ENCODE data around the gene CACNA1C.
"Not testable (repeated sequence)": the region's sequence is repeated elsewhere in the genome, so short reads cannot be mapped to it uniquely, and the experiment has no call there.

Gene CACNA1C

DNA sequence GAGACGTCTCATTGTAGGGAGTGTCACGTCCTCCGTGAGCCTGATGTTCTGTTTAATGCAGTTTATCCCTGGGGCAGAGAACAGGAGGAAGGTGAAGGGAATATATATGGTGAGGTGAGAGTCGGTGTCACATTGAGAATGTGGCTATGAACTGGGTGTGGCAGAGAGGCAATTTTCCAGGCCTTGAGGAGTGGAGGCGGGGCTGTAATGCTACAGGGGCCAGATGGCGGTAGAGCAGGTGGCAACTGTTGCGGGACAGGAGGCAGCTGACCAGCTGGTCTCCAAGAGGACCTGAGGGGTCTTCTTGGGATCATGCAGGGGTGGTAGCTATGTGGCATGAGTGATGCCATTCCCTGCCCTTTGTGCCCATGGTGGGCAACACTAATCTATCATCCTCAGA is 59.6 kb downstream of the CACNA1C start:
- DNase-seq (ENCODE audit: low read depth) = no peak

DNA sequence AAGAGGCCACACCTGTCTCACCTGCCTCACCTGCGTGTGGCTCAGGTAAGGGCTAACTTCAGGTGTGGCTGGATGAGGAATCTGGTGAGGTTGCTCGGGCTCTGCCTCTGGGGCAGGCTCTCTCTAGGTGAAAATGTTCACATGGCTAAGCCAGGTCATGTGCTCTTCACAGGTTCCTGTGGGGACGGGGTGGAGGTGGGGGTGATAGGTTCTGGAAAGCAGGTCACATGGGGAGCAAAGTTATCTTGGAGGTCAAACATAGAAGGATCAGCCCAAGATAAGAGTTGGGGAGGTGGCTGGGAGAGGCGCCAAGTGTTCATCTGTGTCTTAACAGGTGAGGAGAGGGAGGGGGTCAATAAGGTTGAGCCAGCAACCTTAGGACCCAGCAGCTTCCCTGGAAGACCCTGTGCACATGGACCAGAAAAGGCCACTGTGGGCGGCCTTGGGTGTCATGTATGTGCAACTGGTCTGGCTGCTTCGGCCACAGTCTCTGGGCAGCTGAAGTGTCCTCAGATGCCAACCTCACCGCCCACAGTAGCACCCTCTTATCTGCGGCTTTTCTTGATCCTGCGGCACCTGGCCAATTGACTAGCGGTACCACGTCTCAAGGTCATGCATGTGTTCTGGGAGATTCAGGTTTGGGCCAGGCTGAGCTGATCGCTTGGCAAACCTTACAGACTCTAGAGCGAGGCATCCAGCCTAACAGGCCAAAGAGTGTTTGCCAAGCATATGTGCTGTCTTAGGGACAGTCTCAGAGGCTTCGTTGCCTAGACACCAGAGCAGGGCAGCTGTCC is 60.5 kb downstream of the CACNA1C start:
- DNase-seq (ENCODE audit: low read depth) = no peak

DNA sequence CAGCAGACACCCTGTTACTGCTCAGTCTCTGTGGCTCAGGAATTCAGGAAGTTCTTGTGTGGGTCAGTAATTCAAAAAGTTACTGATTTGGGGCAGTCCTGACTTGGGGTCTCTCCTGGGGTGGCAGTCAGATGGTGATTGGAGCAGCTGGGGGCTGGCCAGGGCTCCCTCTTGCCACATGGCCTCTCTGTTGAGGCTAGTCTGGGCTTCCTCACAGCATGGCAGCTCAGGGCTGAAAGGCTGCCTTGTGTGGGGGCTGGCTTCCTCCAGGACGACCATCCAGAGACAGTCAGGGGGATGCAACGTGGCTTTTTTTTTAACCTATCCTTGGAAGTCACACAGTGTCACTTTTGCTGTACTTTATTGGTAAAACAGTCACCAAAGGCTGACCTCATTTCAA is 61.3 kb downstream of the CACNA1C start:
- no peak for DNase-seq (ENCODE audit: low read depth)

DNA sequence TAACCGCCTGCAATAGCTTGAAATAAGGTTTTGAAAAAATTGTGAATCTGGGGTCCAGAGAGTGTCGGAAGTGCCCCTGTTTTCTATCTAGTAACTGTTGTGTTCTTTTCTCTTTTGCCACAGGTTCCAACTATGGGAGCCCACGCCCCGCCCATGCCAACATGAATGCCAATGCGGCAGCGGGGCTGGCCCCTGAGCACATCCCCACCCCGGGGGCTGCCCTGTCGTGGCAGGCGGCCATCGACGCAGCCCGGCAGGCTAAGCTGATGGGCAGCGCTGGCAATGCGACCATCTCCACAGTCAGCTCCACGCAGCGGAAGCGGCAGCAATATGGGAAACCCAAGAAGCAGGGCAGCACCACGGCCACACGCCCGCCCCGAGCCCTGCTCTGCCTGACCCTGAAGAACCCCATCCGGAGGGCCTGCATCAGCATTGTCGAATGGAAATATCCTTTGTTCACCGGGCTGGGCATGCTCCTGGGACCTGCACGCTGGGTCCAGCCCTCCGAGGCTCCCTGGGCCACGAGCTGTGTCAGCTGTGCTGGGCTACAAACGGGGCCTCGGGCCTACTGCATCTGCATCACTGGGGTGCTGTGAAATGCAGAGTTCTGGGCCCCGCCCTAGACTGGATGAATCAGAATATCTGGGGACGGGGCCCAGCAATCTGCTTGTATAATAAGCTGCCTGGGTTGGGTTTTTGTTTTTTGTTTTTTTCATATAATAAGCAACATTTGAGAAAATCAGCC is 62.5 kb downstream of the CACNA1C start:
- DNase-seq (ENCODE audit: low read depth) = no peak

DNA sequence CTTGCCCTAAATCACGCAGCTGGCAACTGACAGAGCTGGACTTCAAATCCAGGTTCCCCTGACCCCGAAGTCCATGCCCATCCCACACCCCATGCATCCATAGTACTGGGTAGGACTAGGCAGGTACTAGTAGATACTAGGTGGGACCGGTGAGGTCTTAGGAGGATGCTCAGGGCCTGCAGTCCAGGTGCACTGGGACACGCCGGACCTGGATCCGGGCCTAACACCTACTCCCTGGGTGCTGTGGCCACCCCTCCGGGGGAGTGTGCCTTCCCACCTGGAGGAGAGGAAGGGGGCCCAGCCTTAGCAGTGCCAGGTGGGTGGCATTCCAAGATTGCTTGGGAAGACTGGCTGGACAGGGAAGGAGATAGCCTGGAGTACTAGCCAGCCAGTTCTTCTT is 64.8 kb downstream of the CACNA1C start:
- DNase-seq (ENCODE audit: low read depth) = no peak

DNA sequence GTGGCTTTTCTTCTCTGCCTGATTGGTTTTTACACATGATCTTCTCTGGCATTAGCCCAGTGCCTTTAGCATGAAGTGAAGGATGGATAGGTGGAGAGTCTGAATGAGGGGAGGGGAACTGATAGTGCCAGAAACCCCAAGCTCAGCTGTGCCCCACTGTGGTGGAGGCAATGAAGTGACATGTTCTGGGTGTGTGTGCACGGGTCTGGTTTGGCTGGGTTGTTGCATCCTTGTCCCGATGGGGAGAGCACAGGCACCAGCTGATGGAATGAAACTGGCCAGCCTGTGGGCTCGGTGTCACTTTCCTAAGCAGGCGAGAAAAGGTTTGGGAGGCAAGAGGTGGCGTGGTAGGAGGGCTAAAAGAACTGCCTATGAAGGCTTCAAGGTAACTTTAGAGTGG is 65.3 kb downstream of the CACNA1C start:
- no peak for DNase-seq (ENCODE audit: low read depth)

DNA sequence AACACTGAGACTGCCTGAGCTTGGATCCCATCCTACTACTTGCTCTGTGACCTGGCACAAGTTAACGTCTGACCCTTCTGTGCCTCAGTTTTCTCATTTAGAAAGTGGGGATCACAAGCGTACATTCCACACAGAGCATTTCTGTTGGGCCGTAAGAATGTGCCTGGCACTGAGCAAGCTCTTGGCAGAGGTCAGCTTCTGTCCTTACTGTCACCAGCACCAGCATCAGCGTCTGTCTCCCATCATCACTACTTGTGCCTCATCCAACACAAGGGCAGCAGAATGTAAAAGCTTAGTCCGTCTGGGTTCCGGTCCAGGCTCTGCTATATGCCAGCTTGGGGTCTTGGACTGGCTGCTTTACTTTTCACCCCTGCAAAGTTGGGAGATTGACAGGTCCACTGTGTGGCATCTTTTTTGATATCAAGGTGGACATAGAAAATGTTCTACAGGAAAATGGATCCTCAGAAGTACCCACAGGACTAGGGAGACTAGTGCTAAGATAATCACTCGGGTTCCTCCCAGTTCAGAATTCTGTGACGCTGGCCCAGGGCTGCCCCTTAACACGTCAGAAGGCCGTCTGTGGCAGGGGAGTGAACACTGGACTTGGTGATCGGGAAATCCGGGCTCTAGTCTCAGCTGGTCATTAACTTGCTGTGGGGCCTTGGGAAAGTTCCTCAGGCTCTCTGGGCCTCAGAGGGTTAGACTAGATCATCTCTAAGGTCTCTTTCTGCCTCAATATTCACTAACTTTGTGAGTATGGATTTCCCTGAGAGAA is 65.9 kb downstream of the CACNA1C start:
- no peak for DNase-seq (ENCODE audit: low read depth)

DNA sequence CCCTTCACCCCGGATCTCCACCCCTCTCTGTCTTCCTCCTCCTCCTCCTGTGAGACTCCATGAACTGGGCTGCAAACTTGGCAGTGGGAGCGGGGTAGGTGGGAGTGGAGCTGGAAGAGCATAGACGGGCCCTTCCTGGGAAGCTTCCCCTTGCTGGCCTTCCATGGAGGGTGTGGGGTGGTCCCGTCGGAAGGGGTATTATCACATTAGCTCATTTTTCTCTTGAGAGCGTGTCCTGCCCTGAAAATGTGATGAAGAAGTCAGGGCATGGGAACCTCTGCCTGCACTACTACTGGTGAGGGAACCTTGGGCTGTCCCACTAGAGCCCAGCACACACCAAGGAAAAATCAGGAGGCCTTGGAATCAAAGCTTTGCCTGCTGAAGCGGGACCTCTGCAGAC is 66.5 kb downstream of the CACNA1C start:
- no peak for DNase-seq (ENCODE audit: low read depth)

DNA sequence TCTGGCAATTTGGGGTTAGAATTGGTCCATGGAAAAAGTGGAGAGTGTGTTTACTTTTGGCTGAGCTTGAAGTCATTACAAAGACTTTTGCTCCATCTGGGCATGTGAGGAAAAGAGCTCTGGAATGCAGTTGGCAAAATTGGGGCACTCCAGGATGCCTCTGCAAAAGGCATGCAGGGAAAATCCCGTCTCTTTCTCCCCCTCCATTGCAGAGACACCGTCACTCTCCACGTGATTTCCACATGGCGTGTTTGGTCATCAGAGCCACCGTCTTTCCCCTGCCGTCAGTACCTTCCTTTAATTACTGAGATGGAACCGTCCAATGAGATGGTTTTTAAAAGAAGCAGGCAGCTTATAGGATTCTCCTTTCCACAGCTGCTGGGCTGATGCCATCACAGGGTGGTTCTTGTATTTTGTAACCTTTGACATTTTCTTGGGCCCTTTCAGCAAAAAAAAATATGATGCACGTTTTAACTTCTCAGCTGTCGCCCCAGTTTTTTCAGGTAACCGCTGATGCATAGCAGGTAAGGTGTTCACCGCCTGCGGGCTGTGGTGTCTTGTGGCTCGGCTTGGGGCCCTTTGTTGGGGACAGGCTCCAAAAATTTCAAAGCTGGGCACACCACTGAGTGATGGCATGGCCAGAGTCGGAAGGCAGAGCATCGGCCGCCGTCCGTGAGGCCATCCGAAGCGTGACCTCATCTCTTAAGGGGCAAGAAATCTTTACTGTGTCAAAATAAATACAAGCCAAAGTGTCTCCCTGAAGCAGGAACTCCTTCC is 68.4 kb downstream of the CACNA1C start:
- DNase-seq (ENCODE audit: low read depth) = no peak

DNA sequence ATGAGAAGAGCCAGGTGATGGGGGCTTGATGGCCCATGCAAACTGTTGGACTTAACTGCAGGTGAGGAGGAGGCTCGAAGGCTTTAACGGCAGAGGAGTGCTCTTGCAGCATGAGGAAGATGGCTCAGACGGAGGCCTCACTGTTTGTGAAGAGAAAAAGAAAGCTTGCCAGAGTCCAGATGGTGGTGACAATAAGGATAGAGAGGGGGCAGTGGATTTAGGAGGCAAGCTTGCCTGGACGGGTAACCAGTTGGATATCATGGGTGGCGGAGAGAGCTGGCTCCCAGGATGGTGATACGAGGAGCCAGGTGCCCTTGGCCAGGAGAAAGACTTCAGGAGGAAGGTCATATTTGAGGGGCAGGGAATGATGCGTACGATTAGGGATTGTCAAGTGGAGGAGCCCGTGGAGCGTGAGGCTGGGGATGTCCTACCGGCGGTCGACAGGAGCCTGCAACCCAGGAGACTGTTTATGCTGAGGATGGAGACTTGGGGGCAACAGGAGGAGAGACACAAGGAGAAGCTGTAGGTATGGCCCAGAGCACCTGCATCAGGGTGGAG is 71.8 kb downstream of the CACNA1C start:
- no peak for DNase-seq (ENCODE audit: low read depth)

DNA sequence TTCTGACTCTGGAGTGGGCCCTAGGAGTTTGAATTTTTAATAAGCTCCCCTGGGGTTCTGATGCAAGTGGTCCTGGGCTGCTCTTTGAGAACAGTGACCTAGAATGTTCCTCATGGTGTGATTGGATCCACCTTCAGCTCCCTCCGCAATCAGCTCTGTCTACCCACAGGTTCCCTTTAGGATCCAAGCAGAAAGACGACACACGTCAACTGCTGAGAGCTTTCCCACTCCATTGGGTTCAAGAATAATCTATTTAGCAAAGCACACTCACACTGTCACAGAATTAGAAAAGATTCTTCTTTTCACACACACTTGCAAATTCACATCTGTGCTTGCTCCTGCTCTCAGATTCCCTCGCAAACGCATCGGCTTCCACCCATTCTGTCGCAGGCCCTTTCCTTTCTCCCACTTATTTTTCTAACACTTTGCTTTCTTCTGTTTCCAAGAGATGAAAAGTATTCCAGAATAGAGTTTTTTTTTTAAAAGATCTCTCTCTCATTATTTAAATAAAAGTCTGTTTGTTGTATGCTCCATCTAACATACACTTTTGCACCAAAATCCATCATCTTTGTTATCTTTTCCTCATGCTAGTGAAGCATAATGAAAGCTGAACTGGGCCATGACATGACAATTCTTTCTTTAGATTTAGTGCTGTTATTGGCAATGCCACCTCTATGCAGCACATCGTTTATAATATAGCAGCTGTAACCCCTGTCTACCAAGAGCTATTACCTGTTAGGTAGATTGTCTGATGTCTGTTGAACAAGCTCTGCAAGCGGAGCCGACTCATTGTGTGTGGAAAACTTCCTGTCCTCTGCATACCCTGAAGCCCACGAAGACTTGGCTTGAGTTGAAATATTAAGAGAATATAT is 73.1 kb downstream of the CACNA1C start:
- DNase-seq (ENCODE audit: low read depth) = no peak

DNA sequence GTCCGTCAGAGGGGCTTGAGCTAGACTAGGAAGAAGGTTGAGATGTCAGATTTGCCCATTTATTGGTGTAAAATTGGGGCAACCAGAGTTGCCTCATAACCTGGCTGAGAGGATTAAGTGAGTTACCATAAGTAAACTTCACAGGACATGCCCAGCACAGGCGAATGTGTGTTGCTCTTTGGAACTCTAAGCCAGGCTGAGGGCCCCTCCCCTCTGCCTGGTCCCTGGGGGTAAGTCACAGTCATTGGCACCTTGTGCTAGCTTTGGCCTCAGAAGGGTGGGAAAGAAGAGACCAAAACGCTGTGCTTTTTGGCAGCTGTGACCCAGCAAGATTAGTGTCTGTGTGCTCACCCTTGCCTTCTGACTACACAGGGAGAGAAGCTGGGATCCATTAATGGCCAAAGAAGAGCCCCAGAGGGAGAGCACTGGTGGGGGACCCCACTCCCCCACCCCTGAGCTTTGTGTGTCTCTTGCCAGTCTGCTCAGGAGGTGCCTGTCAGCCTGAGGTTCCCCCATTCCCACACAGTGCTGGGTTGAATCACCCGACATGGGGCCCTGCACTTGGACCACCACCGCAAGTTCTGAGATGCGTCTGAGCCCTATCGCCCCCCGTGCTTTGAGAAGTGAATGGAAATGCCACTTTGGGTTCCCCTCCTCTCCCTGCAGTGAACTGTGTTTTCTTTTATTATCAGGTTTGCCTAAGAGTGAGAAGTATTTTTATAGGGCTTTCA is 74.1 kb downstream of the CACNA1C start:
- DNase-seq (ENCODE audit: low read depth) = no peak

DNA sequence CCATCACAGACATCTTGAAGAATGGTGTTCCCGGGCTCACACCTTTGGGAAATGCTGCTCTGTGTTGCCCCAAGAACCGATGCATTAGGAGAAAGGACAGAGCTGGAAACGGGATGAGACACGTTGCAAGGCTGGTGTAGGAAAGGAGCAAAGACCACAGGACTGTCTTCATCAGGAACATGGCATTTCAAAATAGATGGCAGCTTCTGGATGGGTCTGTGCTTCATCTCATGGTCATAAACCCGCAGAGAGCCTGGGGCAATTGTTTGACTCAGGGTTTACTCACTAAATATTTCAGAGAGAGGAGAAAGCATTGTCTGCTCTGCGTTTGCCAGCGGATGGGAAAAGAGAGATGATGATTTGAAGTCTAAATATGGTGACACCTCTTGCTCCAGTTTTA is 76.3 kb downstream of the CACNA1C start:
- peak; percentile 96 for DNase-seq (ENCODE audit: low read depth)

DNA sequence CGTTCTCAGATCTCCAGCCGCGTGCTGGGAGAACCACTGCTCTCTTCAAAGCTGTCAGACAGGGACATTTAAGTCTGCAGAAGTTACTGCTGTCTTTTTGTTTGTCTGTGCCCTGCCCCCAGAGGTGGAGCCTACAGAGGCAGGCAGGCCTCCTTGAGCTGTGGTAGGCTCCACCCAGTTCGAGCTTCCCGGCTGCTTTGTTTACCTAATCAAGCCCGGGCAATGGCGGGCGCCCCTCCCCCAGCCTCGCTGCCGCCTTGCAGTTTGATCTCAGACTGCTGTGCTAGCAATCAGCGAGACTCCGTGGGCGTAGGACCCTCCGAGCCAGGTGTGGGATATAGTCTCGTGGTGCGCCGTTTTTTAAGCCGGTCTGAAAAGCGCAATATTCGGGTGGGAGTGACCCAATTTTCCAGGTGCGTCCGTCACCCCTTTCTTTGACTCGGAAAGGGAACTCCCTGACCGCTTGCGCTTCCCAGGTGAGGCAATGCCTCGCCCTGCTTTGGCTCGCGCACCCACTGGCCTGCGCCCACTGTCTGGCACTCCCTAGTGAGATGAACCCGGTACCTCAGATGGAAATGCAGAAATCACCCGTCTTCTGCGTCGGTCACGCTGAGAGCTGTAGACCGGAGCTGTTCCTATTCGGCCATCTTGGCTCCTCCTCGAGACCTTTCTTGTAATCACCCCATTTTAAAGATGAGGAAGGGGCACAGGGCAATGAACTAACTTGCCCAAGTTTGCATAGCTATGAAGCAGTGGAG is 83.1 kb downstream of the CACNA1C start:
- DNase-seq (ENCODE audit: low read depth) = not testable (repeated sequence)

DNA sequence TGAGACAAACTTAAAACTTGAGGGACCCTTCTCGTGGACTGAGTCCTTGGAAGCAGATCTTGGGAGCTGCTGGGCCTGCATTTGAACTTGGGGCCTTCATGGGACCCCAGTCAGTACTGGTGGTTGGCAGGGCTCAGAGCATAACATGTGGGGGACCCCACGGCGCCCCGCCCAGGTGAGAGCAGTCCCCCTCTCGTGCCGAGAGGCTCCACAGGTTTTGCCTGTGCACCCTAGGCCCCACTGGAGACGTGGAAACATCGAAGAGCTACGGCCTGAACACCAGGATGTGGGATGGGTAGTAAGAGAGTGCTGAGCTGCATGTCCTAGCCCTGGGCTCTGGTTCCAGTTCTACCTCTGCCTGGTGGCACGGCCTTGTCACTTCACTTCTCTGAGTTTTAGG is 84.1 kb downstream of the CACNA1C start:
- DNase-seq (ENCODE audit: low read depth) = no peak

DNA sequence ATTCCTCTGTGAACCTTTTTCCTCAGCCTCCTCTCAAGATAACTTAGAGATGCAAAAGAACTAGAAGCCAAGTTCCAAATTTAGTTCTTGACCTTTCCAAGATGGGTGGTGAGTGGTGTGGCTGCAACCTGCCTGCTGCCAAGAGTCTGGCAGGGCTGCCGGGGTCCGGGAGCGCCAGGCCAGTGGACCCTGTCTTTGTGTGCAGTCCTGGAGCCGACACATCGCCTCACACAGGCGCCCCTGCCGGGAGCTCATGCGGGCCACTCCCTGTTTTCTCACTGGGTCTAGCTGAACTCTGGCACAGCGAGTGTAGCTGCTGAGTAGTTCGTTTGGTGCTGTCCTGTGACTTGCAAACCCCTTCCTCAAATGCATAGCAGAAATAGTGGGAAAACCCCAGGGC is 84.9 kb downstream of the CACNA1C start:
- no peak for DNase-seq (ENCODE audit: low read depth)

DNA sequence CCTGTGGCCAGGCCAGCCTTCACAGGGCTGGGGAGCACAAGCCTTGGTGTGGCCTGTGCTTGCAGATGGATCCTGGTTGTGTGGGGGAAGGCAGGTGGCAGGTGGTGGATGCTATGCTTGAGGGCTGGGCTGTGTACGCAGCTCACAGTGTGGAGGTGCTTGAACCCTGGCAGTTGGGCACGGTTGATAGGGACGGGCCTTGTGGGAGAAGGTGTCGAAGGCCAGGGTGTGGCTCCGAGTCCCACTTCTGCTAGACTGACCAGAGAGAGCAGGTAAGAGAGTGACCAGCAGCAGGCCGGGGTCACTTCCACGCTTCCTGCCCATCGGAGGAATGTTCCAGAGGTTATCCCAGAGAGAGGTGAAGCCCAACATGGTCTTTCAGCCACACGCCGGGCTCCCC is 85.5 kb downstream of the CACNA1C start:
- DNase-seq (ENCODE audit: low read depth) = no peak

DNA sequence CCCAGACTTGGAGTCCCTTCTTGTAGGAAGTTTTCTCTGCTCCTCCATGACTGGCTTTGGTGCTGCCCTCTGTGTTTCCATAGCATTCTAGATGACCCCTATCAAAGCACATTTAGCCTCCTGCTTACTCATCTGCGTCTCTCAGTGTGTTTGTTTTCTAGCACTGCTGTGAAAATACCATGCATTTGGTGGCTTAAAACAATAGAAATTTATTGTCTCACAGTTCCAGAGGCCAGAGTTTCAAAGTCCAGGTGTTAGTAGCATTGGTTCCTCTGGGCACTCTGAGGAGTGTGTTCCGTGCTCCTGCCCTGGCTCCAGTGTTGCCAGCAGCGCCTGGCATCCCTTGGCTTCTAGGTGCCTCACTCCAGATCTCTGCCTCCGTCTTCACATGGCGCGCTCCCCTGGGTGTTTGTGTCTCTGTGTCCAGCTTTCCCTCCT is 86.1 kb downstream of the CACNA1C start:
- no peak for DNase-seq (ENCODE audit: low read depth)

DNA sequence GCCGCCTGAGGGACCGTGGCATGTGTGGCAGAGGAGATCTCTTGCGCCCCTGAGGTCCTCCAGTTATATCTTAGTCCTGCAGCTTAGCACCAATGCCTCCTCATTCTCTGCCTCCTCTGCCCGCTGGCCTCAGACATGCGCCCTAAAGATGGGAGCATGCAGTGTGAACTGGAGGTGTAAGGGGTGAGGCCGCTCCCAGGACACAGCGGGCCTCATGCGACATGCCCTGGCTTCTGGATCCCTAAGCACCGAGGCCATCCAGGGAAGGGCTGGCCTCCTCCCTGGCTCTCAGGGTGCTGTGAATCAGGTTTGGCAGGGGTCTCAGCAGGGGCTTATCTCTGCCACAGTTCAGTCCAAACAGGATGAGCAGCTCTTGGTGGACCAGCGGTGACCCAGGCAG is 86.9 kb downstream of the CACNA1C start:
- DNase-seq (ENCODE audit: low read depth) = no peak
